Tibial nerve (tissue), 3 donors: ENCODE data around the gene CARNS1.

ENCODE experiments used
- POLR2A ChIP-seq, 2 donors: fragments of 450-650 bp; IDR thresholded peaks; one replicate each; pipeline ENCODE4 v1.6.1; 2017; ENCODE audit warnings: antibody characterized with exemption in 2 of 2, mild to moderate bottlenecking in 2 of 2, moderate library complexity in 2 of 2
- TF ChIP-seq, protein P1 (sequence below), 5 experiments: fragments of 200-600 bp in 3 of 5; fragments of 450-650 bp in 2 of 5; sonication (generic) in 3 of 5; IDR thresholded peaks; one replicate each; pipeline ENCODE4 v1.5.1; 2016 to 2019; ENCODE audit warnings: antibody characterized with exemption in 5 of 5, mild to moderate bottlenecking in 3 of 5, moderate library complexity in 2 of 5

DNA sequence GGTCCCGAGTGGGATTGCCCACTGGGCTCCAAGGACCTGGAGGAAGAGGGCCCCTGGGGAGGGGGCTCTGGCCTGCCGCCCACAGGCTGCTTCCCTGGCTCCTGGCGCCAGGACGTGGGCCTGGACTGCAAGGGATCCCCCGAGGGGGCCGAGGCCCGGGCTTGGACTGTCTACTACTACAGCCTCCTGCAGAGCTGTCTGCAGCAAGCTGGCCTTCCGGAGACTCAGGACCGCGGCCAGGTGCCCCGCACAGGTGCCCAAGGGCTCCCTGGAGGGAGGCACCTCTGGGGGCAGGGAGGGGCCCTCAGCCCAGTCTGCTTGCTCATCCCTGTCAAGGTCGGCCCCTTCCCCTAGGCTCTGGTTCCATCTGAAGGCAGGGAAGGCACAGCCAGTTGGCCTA, 1.9 kb downstream of the CARNS1 start:
- TF ChIP-seq, protein P1, sequence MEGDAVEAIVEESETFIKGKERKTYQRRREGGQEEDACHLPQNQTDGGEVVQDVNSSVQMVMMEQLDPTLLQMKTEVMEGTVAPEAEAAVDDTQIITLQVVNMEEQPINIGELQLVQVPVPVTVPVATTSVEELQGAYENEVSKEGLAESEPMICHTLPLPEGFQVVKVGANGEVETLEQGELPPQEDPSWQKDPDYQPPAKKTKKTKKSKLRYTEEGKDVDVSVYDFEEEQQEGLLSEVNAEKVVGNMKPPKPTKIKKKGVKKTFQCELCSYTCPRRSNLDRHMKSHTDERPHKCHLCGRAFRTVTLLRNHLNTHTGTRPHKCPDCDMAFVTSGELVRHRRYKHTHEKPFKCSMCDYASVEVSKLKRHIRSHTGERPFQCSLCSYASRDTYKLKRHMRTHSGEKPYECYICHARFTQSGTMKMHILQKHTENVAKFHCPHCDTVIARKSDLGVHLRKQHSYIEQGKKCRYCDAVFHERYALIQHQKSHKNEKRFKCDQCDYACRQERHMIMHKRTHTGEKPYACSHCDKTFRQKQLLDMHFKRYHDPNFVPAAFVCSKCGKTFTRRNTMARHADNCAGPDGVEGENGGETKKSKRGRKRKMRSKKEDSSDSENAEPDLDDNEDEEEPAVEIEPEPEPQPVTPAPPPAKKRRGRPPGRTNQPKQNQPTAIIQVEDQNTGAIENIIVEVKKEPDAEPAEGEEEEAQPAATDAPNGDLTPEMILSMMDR (IDR thresholded peaks at IDR 0.05) = no peak
- TF ChIP-seq POLR2A (IDR thresholded peaks at IDR 0.05) = no peak
